H4 (cell line): ENCODE results near the gene NFKBIL1. TPM values are rescaled to one million over a fixed set of nuclear protein-coding genes. Genes with fewer than 3 reads are reported as not detected.

Experiments
- DNase-seq: peaks from one replicate; pipeline ENCODE4 v3.0.0-alpha.2; 2015; ENCODE audit warnings: low spot score
- total RNA-seq: library from RNA; depleted of rRNA; stranded (reverse); fragments of >200 nt; shearing (Covaris generic); gene quantifications from 2 replicates; pipeline ENCODE4 v1.2.3, GENCODE V29; 2014

NFKBIL1 gene
- total RNA-seq, 1 experiment from 2014 or later: 13.6 TPM

- DNase-seq: no peak
Observed at GRCh38 chr6:31559958-31560696, 12.7 kb downstream of the NFKBIL1 start.

DNA sequence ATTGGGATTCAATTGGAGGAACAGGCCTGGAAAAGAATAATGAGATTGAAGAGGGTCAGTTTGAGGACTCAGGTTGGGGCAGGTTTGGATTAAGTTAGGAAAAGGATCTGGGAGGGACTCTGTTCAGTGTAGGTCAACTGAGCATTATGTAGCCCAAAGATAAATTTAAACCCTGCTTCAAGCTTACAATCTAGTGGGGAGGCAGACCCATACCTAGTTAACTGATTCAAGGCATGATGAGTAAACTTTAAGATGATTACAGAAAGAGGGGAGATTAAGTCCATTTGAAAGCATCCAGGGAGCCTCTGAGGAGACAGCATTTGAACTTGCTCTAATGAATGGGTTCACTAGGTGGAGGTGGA is 13.3 kb downstream of the NFKBIL1 start:
- DNase-seq: no peak

- DNase-seq: no peak
Observed at GRCh38 chr6:31567531-31568370, 20.3 kb downstream of the NFKBIL1 start.

GRCh38 chr6:31568537-31568961 is 21.1 kb downstream of the NFKBIL1 start:
- no peak for DNase-seq

DNA sequence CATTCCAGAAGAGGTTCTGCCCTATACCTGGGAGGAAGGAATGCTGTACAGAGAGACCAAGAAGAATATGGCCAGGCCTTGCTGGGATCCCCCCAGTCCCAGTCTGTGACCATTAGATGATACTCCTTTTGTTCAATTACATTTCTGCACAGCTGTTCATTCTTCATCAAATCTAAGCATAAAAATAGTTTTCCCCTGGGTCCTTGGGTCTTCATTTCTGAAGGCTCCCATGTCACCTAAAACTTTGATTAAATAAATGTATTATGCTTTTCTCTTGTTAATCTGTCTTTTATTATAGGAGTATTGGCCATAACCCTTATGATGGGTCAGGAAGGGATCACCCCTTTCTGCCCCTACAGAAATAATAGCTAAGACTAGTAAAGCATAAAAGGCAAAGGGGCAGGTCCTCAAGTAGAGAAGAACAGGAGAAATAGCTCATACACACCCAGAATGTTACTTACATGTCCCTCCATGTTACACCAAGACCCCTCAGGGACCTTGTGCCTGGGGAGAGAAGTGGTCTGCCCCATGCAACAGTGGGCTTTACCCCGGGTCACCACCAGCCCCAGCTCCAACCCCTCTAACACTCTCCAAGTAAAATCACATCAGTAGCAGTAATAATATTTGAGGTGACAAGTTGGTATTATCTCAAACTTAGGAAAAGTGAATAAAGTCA is 22.6 kb downstream of the NFKBIL1 start:
- DNase-seq: no peak

DNA sequence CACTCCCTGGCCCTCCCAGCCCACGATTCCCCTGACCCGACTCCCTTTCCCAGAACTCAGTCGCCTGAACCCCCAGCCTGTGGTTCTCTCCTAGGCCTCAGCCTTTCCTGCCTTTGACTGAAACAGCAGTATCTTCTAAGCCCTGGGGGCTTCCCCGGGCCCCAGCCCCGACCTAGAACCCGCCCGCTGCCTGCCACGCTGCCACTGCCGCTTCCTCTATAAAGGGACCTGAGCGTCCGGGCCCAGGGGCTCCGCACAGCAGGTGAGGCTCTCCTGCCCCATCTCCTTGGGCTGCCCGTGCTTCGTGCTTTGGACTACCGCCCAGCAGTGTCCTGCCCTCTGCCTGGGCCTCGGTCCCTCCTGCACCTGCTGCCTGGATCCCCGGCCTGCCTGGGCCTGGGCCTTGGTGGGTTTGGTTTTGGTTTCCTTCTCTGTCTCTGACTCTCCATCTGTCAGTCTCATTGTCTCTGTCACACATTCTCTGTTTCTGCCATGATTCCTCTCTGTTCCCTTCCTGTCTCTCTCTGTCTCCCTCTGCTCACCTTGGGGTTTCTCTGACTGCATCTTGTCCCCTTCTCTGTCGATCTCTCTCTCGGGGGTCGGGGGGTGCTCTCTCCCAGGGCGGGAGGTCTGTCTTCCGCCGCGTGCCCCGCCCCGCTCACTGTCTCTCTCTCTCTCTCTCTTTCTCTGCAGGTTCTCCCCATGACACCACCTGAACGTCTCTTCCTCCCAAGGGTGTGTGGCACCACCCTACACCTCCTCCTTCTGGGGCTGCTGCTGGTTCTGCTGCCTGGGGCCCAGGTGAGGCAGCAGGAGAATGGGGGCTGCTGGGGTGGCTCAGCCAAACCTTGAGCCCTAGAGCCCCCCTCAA is 24.9 kb downstream of the NFKBIL1 start, which contains the start of gene LTA:
Gene LTA (plus strand): TSS at position 249 of the 871 bp plus-strand sequence. CDS start 454 bp downstream, at position 703.
- DNase-seq: no peak

- DNase-seq: no peak
Observed at GRCh38 chr6:31573239-31574105, 26.1 kb downstream of the NFKBIL1 start.

DNA sequence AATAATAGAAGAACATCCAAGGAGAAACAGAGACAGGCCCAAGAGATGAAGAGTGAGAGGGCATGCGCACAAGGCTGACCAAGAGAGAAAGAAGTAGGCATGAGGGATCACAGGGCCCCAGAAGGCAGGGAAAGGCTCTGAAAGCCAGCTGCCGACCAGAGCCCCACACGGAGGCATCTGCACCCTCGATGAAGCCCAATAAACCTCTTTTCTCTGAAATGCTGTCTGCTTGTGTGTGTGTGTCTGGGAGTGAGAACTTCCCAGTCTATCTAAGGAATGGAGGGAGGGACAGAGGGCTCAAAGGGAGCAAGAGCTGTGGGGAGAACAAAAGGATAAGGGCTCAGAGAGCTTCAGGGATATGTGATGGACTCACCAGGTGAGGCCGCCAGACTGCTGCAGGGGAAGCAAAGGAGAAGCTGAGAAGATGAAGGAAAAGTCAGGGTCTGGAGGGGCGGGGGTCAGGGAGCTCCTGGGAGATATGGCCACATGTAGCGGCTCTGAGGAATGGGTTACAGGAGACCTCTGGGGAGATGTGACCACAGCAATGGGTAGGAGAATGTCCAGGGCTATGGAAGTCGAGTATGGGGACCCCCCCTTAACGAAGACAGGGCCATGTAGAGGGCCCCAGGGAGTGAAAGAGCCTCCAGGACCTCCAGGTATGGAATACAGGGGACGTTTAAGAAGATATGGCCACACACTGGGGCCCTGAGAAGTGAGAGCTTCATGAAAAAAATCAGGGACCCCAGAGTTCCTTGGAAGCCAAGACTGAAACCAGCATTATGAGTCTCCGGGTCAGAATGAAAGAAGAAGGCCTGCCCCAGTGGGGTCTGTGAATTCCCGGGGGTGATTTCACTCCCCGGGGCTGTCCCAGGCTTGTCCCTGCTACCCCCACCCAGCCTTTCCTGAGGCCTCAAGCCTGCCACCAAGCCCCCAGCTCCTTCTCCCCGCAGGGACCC is 27.0 kb downstream of the NFKBIL1 start:
- no peak for DNase-seq

DNA sequence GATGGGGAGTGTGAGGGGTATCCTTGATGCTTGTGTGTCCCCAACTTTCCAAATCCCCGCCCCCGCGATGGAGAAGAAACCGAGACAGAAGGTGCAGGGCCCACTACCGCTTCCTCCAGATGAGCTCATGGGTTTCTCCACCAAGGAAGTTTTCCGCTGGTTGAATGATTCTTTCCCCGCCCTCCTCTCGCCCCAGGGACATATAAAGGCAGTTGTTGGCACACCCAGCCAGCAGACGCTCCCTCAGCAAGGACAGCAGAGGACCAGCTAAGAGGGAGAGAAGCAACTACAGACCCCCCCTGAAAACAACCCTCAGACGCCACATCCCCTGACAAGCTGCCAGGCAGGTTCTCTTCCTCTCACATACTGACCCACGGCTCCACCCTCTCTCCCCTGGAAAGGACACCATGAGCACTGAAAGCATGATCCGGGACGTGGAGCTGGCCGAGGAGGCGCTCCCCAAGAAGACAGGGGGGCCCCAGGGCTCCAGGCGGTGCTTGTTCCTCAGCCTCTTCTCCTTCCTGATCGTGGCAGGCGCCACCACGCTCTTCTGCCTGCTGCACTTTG is 28.0 kb downstream of the NFKBIL1 start, which contains the start of gene TNF:
Gene TNF (plus strand): TSS at position 231 of the 567 bp plus-strand sequence. CDS start 177 bp downstream, at position 408.
- no peak for DNase-seq

DNA sequence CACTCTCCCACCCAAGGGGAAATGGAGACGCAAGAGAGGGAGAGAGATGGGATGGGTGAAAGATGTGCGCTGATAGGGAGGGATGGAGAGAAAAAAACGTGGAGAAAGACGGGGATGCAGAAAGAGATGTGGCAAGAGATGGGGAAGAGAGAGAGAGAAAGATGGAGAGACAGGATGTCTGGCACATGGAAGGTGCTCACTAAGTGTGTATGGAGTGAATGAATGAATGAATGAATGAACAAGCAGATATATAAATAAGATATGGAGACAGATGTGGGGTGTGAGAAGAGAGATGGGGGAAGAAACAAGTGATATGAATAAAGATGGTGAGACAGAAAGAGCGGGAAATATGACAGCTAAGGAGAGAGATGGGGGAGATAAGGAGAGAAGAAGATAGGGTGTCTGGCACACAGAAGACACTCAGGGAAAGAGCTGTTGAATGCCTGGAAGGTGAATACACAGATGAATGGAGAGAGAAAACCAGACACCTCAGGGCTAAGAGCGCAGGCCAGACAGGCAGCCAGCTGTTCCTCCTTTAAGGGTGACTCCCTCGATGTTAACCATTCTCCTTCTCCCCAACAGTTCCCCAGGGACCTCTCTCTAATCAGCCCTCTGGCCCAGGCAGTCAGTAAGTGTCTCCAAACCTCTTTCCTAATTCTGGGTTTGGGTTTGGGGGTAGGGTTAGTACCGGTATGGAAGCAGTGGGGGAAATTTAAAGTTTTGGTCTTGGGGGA is 28.7 kb downstream of the NFKBIL1 start:
- DNase-seq: no peak

- no peak for DNase-seq
Observed at GRCh38 chr6:31576897-31577578, 29.6 kb downstream of the NFKBIL1 start.

- DNase-seq: no peak
Observed at GRCh38 chr6:31577579-31577966, 30.2 kb downstream of the NFKBIL1 start.

GRCh38 chr6:31578184-31579118 is 31.0 kb downstream of the NFKBIL1 start:
- DNase-seq: no peak

GRCh38 chr6:31579119-31579505 is 31.7 kb downstream of the NFKBIL1 start:
- no peak for DNase-seq

DNA sequence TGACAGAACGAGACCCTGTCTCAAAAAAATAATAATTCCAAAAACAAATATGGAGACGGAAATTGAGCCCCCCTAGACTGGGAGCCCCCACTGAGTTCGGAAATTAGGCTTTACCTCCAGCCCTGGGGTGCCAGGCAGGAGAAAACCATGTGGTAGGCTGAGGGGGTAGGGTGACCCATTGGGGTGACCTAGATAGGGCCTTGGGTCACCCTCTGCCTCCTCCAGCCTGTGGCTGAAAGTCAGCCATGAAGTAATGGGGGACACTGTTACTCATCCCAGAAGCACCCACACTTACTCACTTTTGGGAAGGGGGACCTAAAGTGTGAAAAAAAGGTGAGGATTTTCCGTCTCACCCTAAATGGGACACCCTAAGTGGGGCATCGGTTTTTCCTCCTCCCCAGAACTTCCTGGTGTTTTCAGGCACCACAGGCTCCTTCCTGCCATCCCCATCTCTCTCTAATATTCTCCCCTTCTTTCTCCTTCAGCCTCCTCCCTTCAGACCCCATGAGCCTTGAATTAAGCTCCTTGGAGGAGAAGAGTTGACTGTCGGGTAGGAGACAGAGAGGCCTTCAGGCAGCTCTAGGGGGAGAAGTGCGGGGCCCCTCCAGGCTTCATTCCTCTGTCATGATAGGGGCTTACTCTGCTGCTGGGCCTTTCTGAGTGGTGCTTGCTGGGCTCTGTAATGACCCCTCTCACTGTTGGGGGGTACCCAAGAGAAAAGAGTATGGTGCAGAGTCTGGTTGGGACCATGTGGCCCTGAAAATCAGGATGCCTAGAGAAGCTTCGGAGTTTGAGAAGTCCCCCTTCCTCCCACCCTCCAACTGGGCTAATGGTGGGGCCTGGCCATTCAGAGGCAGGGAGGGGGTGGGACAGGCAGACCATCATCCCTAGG is 32.4 kb downstream of the NFKBIL1 start:
- DNase-seq: no peak

GRCh38 chr6:31580438-31580740 is 33.0 kb downstream of the NFKBIL1 start:
- no peak for DNase-seq
